Measurements from ENCODE around the gene HOXA7. TPM values are rescaled to one million over a fixed set of nuclear protein-coding genes. Genes with fewer than 3 reads are reported as not detected.
A peak's percentile ranks its signal among the peaks of the same experiment; 100 is the strongest.

HOXA7 gene
- total RNA-seq, 1 donor: 0.10 TPM

- H3K27me3 ChIP-seq (ENCODE audit: insufficient read depth, low read length): peaks cover 65% of the 10 kb centered on the region
- no peaks in the 10 kb centered on the region for H3K9me3 ChIP-seq (ENCODE audit: low read depth, low read length)
- peaks cover 23% of the 10 kb centered on the region for H3K4me1 ChIP-seq (ENCODE audit: insufficient read depth, low read length)
- H3K4me3 ChIP-seq (ENCODE audit: low read length): no peak overlapping the region
Measured at GRCh38 chr7:27145914-27146412, 10.5 kb downstream of the HOXA7 start.

GRCh38 chr7:27145165-27145913 lies 11.1 kb downstream of the HOXA7 start:
- peaks cover 17% of the 10 kb centered on the region for H3K4me1 ChIP-seq (ENCODE audit: insufficient read depth, low read length)
- no peaks in the 10 kb centered on the region for H3K9me3 ChIP-seq (ENCODE audit: low read depth, low read length)
- no peak overlapping the region for H3K4me3 ChIP-seq (ENCODE audit: low read length)
- H3K27me3 ChIP-seq (ENCODE audit: insufficient read depth, low read length): peaks cover 59% of the 10 kb centered on the region

- Histone ChIP-seq H3K4me1 (ENCODE audit: insufficient read depth, low read length) (peaks cover 15% of the 10 kb centered on the region), H3K4me3 (ENCODE audit: low read length) (no peak overlapping the region), H3K9me3 (ENCODE audit: low read depth, low read length) (no peaks in the 10 kb centered on the region), H3K27me3 (ENCODE audit: insufficient read depth, low read length) (peaks cover 53% of the 10 kb centered on the region)
Measured at GRCh38 chr7:27144781-27145164, 11.7 kb downstream of the HOXA7 start.

GRCh38 chr7:27143950-27144780 lies 12.3 kb downstream of the HOXA7 start:
- Histone ChIP-seq H3K9me3 (ENCODE audit: low read depth, low read length) (no peaks in the 10 kb centered on the region), H3K4me3 (ENCODE audit: low read length) (no peak overlapping the region), H3K4me1 (ENCODE audit: insufficient read depth, low read length) (peaks cover 15% of the 10 kb centered on the region), H3K27me3 (ENCODE audit: insufficient read depth, low read length) (peaks cover 47% of the 10 kb centered on the region)

- Histone ChIP-seq H3K9me3 (ENCODE audit: low read depth, low read length) (no peaks in the 10 kb centered on the region), H3K4me1 (ENCODE audit: insufficient read depth, low read length) (peaks cover 11% of the 10 kb centered on the region), H3K4me3 (ENCODE audit: low read length) (peak within 1 kb of the TSS; percentile 20), H3K27me3 (ENCODE audit: insufficient read depth, low read length) (peaks cover 38% of the 10 kb centered on the region)
Measured at GRCh38 chr7:27143023-27143949, 13.2 kb downstream of the HOXA7 start, which contains the start of gene HOXA5. TSS of gene HOXA5 (minus strand) at chr7:27143681. CDS start at chr7:27143607, 74 bp downstream.

GRCh38 chr7:27142580-27143022 lies 13.9 kb downstream of the HOXA7 start:
- Histone ChIP-seq H3K4me3 (ENCODE audit: low read length) (no peak overlapping the region), H3K9me3 (ENCODE audit: low read depth, low read length) (no peaks in the 10 kb centered on the region), H3K27me3 (ENCODE audit: insufficient read depth, low read length) (peaks cover 35% of the 10 kb centered on the region), H3K4me1 (ENCODE audit: insufficient read depth, low read length) (peaks cover 5% of the 10 kb centered on the region)

- H3K27me3 ChIP-seq (ENCODE audit: insufficient read depth, low read length): peaks cover 35% of the 10 kb centered on the region
- H3K4me1 ChIP-seq (ENCODE audit: insufficient read depth, low read length): peaks cover 3% of the 10 kb centered on the region
- no peak overlapping the region for H3K4me3 ChIP-seq (ENCODE audit: low read length)
- no peaks in the 10 kb centered on the region for H3K9me3 ChIP-seq (ENCODE audit: low read depth, low read length)
Measured at GRCh38 chr7:27141923-27142579, 14.4 kb downstream of the HOXA7 start.

GRCh38 chr7:27141137-27141922 lies 15.1 kb downstream of the HOXA7 start:
- no peaks in the 10 kb centered on the region for H3K9me3 ChIP-seq (ENCODE audit: low read depth, low read length)
- H3K4me1 ChIP-seq (ENCODE audit: insufficient read depth, low read length): peaks cover 9% of the 10 kb centered on the region
- no peak overlapping the region for H3K4me3 ChIP-seq (ENCODE audit: low read length)
- H3K27me3 ChIP-seq (ENCODE audit: insufficient read depth, low read length): peaks cover 35% of the 10 kb centered on the region

GRCh38 chr7:27140126-27140857 lies 16.2 kb downstream of the HOXA7 start:
- no peaks in the 10 kb centered on the region for H3K9me3 ChIP-seq (ENCODE audit: low read depth, low read length)
- no peak overlapping the region for H3K4me3 ChIP-seq (ENCODE audit: low read length)
- peaks cover 36% of the 10 kb centered on the region for H3K27me3 ChIP-seq (ENCODE audit: insufficient read depth, low read length)

GRCh38 chr7:27139334-27140125 lies 16.9 kb downstream of the HOXA7 start:
- Histone ChIP-seq H3K4me3 (ENCODE audit: low read length) (no peak overlapping the region), H3K4me1 (ENCODE audit: insufficient read depth, low read length) (peaks cover 13% of the 10 kb centered on the region), H3K27me3 (ENCODE audit: insufficient read depth, low read length) (peaks cover 35% of the 10 kb centered on the region), H3K9me3 (ENCODE audit: low read depth, low read length) (no peaks in the 10 kb centered on the region)

More at GRCh38 chr7:27140126-27140857, 16.2 kb downstream of the HOXA7 start:
- H3K4me1 ChIP-seq (ENCODE audit: insufficient read depth, low read length): peaks cover 9% of the 10 kb centered on the region

- Histone ChIP-seq H3K9me3 (ENCODE audit: low read depth, low read length) (no peaks in the 10 kb centered on the region), H3K27me3 (ENCODE audit: insufficient read depth, low read length) (peaks cover 32% of the 10 kb centered on the region), H3K4me1 (ENCODE audit: insufficient read depth, low read length) (peaks cover 16% of the 10 kb centered on the region), H3K4me3 (ENCODE audit: low read length) (no peak overlapping the region)
Measured at GRCh38 chr7:27138985-27139333, 17.5 kb downstream of the HOXA7 start.

- Histone ChIP-seq H3K4me1 (ENCODE audit: insufficient read depth, low read length) (peaks cover 16% of the 10 kb centered on the region), H3K9me3 (ENCODE audit: low read depth, low read length) (no peaks in the 10 kb centered on the region), H3K27me3 (ENCODE audit: insufficient read depth, low read length) (peaks cover 32% of the 10 kb centered on the region), H3K4me3 (ENCODE audit: low read length) (no peak overlapping the region)
Measured at GRCh38 chr7:27138472-27138871, 18.0 kb downstream of the HOXA7 start.
